ENCODE measurements around the gene RSAD2. TPM values are rescaled to one million over a fixed set of nuclear protein-coding genes. Genes with fewer than 3 reads are reported as not detected.

Gene RSAD2
- total RNA-seq, 1 donor from 2014 or later: 0.22 TPM

- Mint-ChIP-seq H3K4me3 (ENCODE audit: unreplicated experiment) (peak overlapping the region; percentile 49), H3K4me1 (ENCODE audit: low read depth) (peaks cover 7% of the 10 kb centered on the region), H3K27me3 (ENCODE audit: low read depth) (no peaks in the 10 kb centered on the region), H3K27ac (ENCODE audit: unreplicated experiment) (no peak overlapping the region), H3K36me3 (ENCODE audit: low read depth) (peaks cover 8% of the 10 kb centered on the region), H3K9me3 (ENCODE audit: low read depth) (peaks cover 5% of the 10 kb centered on the region)
- DNase-seq (ENCODE audit: low spot score): no peak
- TF ChIP-seq CTCF (IDR thresholded peaks at IDR 0.05): no peak
Observed at GRCh38 chr2:6864231-6864754, 13.3 kb upstream of the RSAD2 start.

DNA sequence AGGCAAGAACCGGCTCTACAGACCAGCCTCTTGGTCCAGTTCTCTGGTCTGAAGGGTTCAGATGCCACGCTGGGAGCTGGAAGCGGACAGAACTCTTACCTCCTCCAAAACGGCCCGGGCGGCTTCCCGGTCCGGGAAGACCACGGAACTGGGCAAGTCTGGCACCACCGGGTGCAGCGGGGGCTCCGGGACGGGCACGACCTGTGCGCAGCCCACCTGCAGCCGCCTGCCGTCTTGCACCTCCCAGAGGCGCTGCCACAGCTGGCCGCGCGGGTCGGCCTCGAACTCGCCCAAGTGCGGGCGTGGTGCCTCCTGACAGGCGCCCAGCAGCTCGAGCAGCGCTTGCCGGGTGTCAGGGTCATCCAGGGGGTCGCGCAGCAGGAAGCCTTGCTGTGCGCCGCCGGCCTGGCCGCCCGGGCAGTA, 12.6 kb upstream of the RSAD2 start:
- no peak for TF ChIP-seq CTCF (IDR thresholded peaks at IDR 0.05)
- Mint-ChIP-seq H3K27ac (ENCODE audit: unreplicated experiment) (no peak overlapping the region), H3K4me1 (ENCODE audit: low read depth) (peaks cover 7% of the 10 kb centered on the region), H3K9me3 (ENCODE audit: low read depth) (peaks cover 5% of the 10 kb centered on the region), H3K4me3 (ENCODE audit: unreplicated experiment) (peak overlapping the region; percentile 49), H3K27me3 (ENCODE audit: low read depth) (no peaks in the 10 kb centered on the region), H3K36me3 (ENCODE audit: low read depth) (peaks cover 8% of the 10 kb centered on the region)
- DNase-seq (ENCODE audit: low spot score): no peak

GRCh38 chr2:6865346-6866274, 12.0 kb upstream of the RSAD2 start, which contains the start of gene CMPK2:
Gene CMPK2, minus strand, starts transcription at chr2:6865907. Its CDS starts 211 bp downstream, at chr2:6865696.
- DNase-seq (ENCODE audit: low spot score): no peak

GRCh38 chr2:6866275-6866671, 11.3 kb upstream of the RSAD2 start:
- Mint-ChIP-seq H3K27ac (ENCODE audit: unreplicated experiment) (no peak overlapping the region), H3K36me3 (ENCODE audit: low read depth) (peaks cover 4% of the 10 kb centered on the region), H3K4me1 (ENCODE audit: low read depth) (peaks cover 7% of the 10 kb centered on the region), H3K9me3 (ENCODE audit: low read depth) (no peaks in the 10 kb centered on the region), H3K27me3 (ENCODE audit: low read depth) (peaks cover 2% of the 10 kb centered on the region), H3K4me3 (ENCODE audit: unreplicated experiment) (peak overlapping the region; percentile 79)
- no peak for DNase-seq (ENCODE audit: low spot score)
- TF ChIP-seq CTCF (IDR thresholded peaks at IDR 0.05): peak; percentile 76

More at GRCh38 chr2:6865346-6866274, 12.0 kb upstream of the RSAD2 start, which contains the start of gene CMPK2:
- H3K27ac Mint-ChIP-seq (ENCODE audit: unreplicated experiment): no peak within 1 kb of the TSS
- H3K9me3 Mint-ChIP-seq (ENCODE audit: low read depth): no peaks in the 10 kb centered on the region
- H3K36me3 Mint-ChIP-seq (ENCODE audit: low read depth): peaks cover 4% of the 10 kb centered on the region
- H3K4me3 Mint-ChIP-seq (ENCODE audit: unreplicated experiment): peak within 1 kb of the TSS; percentile 79
- TF ChIP-seq CTCF (IDR thresholded peaks at IDR 0.05): peak; percentile 49
- peaks cover 7% of the 10 kb centered on the region for H3K4me1 Mint-ChIP-seq (ENCODE audit: low read depth)
- no peaks in the 10 kb centered on the region for H3K27me3 Mint-ChIP-seq (ENCODE audit: low read depth)

DNA sequence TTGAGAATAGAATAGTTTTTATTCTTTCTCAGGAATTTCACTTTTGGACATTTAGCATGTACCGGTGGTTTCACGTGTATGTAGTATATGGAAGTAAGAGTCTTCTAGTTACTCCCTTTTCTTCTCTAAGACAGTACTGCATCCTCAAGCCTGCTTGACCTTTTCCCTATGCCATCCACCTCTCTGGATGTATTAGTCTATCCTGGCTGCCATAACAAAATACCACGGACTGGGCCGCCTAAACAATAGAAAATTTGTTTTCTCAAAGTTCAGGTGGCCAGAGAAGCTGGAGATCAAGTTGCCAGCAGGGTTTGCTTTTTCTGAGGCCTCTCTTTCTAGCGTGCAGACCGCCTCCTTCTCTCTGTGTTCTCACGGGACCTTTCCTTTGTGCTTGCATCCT, 10.6 kb upstream of the RSAD2 start:
- Mint-ChIP-seq H3K36me3 (ENCODE audit: low read depth) (no peaks in the 10 kb centered on the region), H3K27ac (ENCODE audit: unreplicated experiment) (no peak overlapping the region), H3K27me3 (ENCODE audit: low read depth) (peaks cover 7% of the 10 kb centered on the region), H3K9me3 (ENCODE audit: low read depth) (no peaks in the 10 kb centered on the region), H3K4me1 (ENCODE audit: low read depth) (peaks cover 7% of the 10 kb centered on the region), H3K4me3 (ENCODE audit: unreplicated experiment) (no peak overlapping the region)
- no peak for DNase-seq (ENCODE audit: low spot score)
- no peak for TF ChIP-seq CTCF (IDR thresholded peaks at IDR 0.05)
